HepG2 (cell line): Measurements from ENCODE around the gene NPW. TPM values are rescaled to one million over a fixed set of nuclear protein-coding genes. Genes with fewer than 3 reads are reported as not detected.

Experiments
- HMGA1 ChIP-seq: sonication (generic); formaldehyde crosslinking; conservative IDR thresholded peaks from 2 replicates; pipeline ENCODE4 v1.4.0; 2020; ENCODE audit warnings: missing genetic modification reagents
- ISL2 ChIP-seq: sonication (generic); formaldehyde crosslinking; IDR thresholded peaks from 2 replicates; pipeline ENCODE4 v1.5.0; 2020; ENCODE audit warnings: missing genetic modification reagents
- MTA1 ChIP-seq: sonication (generic); formaldehyde crosslinking; IDR thresholded peaks from 2 replicates; pipeline ENCODE4 v1.4.0; 2020; ENCODE audit warnings: missing genetic modification reagents, mild to moderate bottlenecking, borderline replicate concordance
- MXD1 ChIP-seq: sonication (generic); formaldehyde crosslinking; IDR thresholded peaks from 2 replicates; pipeline ENCODE4 v1.4.0; 2020; ENCODE audit warnings: mild to moderate bottlenecking, missing genetic modification reagents
- NPAS2 ChIP-seq: sonication (generic); formaldehyde crosslinking; IDR thresholded peaks from 2 replicates; pipeline ENCODE4 v1.8.0; 2022; ENCODE audit warnings: mild to moderate bottlenecking, missing genetic modification reagents, borderline replicate concordance
- RERE ChIP-seq: IDR thresholded peaks from 2 replicates; pipeline ENCODE4 v1.6.1; 2016; ENCODE audit warnings: low read depth, missing genetic modification reagents, missing compliant biosample characterization
- RXRB ChIP-seq: IDR thresholded peaks from 2 replicates; pipeline ENCODE4 v1.6.1; 2016; ENCODE audit warnings: borderline replicate concordance, missing genetic modification reagents, missing compliant biosample characterization
- SETDB1 ChIP-seq: sonication (generic); formaldehyde crosslinking; IDR thresholded peaks from 2 replicates; pipeline ENCODE4 v1.5.1; 2020; ENCODE audit warnings: missing genetic modification reagents, mild to moderate bottlenecking, borderline replicate concordance
- SNAPC2 ChIP-seq: sonication (generic); formaldehyde crosslinking; IDR thresholded peaks from 2 replicates; pipeline ENCODE4 v1.8.1; 2022; ENCODE audit warnings: mild to moderate bottlenecking, missing genetic modification reagents
- SP5 ChIP-seq: IDR thresholded peaks from 2 replicates; pipeline ENCODE4 v1.6.1; 2016; ENCODE audit warnings: low read depth, borderline replicate concordance
- SRY ChIP-seq: sonication (generic); formaldehyde crosslinking; IDR thresholded peaks from 2 replicates; pipeline ENCODE4 v1.8.0; 2022; ENCODE audit warnings: mild to moderate bottlenecking, missing genetic modification reagents
- ZBTB21 ChIP-seq: sonication (generic); formaldehyde crosslinking; IDR thresholded peaks from 2 replicates; pipeline ENCODE4 v1.4.0; 2020; ENCODE audit warnings: missing genetic modification reagents
- ZBTB33 ChIP-seq: sonication (generic); formaldehyde crosslinking; IDR thresholded peaks from 2 replicates; pipeline ENCODE4 v1.4.0; 2020; ENCODE audit warnings: missing genetic modification reagents
- ZBTB8A ChIP-seq: sonication (generic); formaldehyde crosslinking; IDR thresholded peaks from 2 replicates; pipeline ENCODE4 v1.4.0; 2020; ENCODE audit warnings: mild to moderate bottlenecking, low read depth, missing genetic modification reagents, borderline replicate concordance
- ZNF18 ChIP-seq: sonication (generic); formaldehyde crosslinking; IDR thresholded peaks from 2 replicates; pipeline ENCODE4 v1.8.0; 2022; ENCODE audit warnings: mild to moderate bottlenecking, missing genetic modification reagents; ENCODE audit not compliant: insufficient replicate concordance
- ZNF230 ChIP-seq: sonication (generic); formaldehyde crosslinking; IDR thresholded peaks from 2 replicates; pipeline ENCODE4 v1.4.0; 2020; ENCODE audit warnings: mild to moderate bottlenecking, missing genetic modification reagents
- ZNF567 ChIP-seq: sonication (generic); formaldehyde crosslinking; IDR thresholded peaks from 2 replicates; pipeline ENCODE4 v1.8.1; 2023; ENCODE audit warnings: mild to moderate bottlenecking, missing genetic modification reagents, borderline replicate concordance
- ZNF607 ChIP-seq: sonication (generic); formaldehyde crosslinking; IDR thresholded peaks from 2 replicates; pipeline ENCODE4 v1.5.1; 2020; ENCODE audit warnings: missing genetic modification reagents, mild to moderate bottlenecking, borderline replicate concordance
- ZNF780A ChIP-seq: sonication (generic); formaldehyde crosslinking; IDR thresholded peaks from 2 replicates; pipeline ENCODE4 v1.8.0; 2022; ENCODE audit warnings: mild to moderate bottlenecking, missing genetic modification reagents, moderate library complexity
- ZNF891 ChIP-seq: sonication (generic); formaldehyde crosslinking; IDR thresholded peaks from 2 replicates; pipeline ENCODE4 v1.5.0; 2020; ENCODE audit warnings: mild to moderate bottlenecking, missing genetic modification reagents
- polyA plus RNA-seq, 8 experiments: library from polyadenylated mRNA; depleted of rRNA in 3 of 8; stranded (reverse) in 7 of 8; unstranded in 1 of 8; fragments of >200 nt; fragmentation: Illumina TruSeq in 4 of 8; extraction: Trizol in 4 of 8; gene quantifications; 2 replicates each; pipeline versions ENCODE4 v1.2.1 to v1.2.3, GENCODE V29; 2011 to 2016; ENCODE audit warnings: low read depth in 4 of 8, missing spikeins in 1 of 8, mixed read lengths in 1 of 8; ENCODE audit not compliant: insufficient read depth in 1 of 8
- total RNA-seq, 5 experiments: library from RNA; depleted of rRNA; stranded (reverse); fragments of >200 nt; fragmentation: Illumina TruSeq; extraction: Trizol; gene quantifications; 2 replicates each; pipeline ENCODE4 v1.2.3, GENCODE V29; 2016; ENCODE audit warnings: low read depth in 1 of 5

NPW gene
- total and polyA plus RNA-seq, 2 of the 13 experiments (the other 11 are each of a cell fraction or from before 2014, with no cell fraction given) = 0.24 to 0.97 TPM

- TF ChIP-seq RERE (CRISPR knock-in tag) = no peak
- no peak for TF ChIP-seq SP5
- peak; percentile 62; the same call in 1 of the 2 replicates for TF ChIP-seq RXRB (CRISPR knock-in tag)
- TF ChIP-seq ZNF780A = no peak
- TF ChIP-seq ZNF18 (CRISPR knock-in tag) = peak; percentile 85
- no peak for TF ChIP-seq SETDB1
- TF ChIP-seq ZNF230 = no peak; the same call in 1 of the 2 replicates
- no peak for TF ChIP-seq MTA1 (CRISPR knock-in tag)
- peak; percentile 15; the same call in 1 of the 2 replicates for TF ChIP-seq ISL2 (CRISPR knock-in tag)
- TF ChIP-seq HMGA1 (CRISPR knock-in tag) = no peak
- TF ChIP-seq SNAPC2 = no peak; the same call in 1 of the 2 replicates
- no peak for TF ChIP-seq NPAS2 (CRISPR knock-in tag)
- TF ChIP-seq ZBTB33 (CRISPR knock-in tag) = 0 out of 2 replicates have a peak, but pooled peaks have one; percentile 4
- TF ChIP-seq SRY (CRISPR knock-in tag) = no peak
- peak; percentile 48; the same call in 1 of the 2 replicates for TF ChIP-seq ZNF607 (CRISPR knock-in tag)
- peak; percentile 71 for TF ChIP-seq ZNF891
- peak; percentile 84 for TF ChIP-seq MXD1
- TF ChIP-seq ZBTB21 (CRISPR knock-in tag) = no peak
- peak; percentile 18; the same call in 1 of the 2 replicates for TF ChIP-seq ZNF567 (CRISPR knock-in tag)
- 0 out of 2 replicates have a peak, but pooled peaks have one; percentile 5 for TF ChIP-seq ZBTB8A
Observed at GRCh38 chr16:2047330-2048115, 27.9 kb downstream of the NPW start, which contains the start of the genes NTHL1 and TSC2 (continued).
